HTERT RPE-1 (cell line): ENCODE results near the gene DNAL1.
"Not testable (repeated sequence)": the region's sequence is repeated elsewhere in the genome, so short reads cannot be mapped to it uniquely, and the experiment has no call there.

ENCODE experiments used
- in situ Hi-C: fragments of 300-500 bp; cut with MboI; formaldehyde crosslinking; loops from 4 replicates; pipeline ENCODE4 v1.14.3; 2020; ENCODE audit warnings: low sequenced_read_pairs

Gene DNAL1

DNA sequence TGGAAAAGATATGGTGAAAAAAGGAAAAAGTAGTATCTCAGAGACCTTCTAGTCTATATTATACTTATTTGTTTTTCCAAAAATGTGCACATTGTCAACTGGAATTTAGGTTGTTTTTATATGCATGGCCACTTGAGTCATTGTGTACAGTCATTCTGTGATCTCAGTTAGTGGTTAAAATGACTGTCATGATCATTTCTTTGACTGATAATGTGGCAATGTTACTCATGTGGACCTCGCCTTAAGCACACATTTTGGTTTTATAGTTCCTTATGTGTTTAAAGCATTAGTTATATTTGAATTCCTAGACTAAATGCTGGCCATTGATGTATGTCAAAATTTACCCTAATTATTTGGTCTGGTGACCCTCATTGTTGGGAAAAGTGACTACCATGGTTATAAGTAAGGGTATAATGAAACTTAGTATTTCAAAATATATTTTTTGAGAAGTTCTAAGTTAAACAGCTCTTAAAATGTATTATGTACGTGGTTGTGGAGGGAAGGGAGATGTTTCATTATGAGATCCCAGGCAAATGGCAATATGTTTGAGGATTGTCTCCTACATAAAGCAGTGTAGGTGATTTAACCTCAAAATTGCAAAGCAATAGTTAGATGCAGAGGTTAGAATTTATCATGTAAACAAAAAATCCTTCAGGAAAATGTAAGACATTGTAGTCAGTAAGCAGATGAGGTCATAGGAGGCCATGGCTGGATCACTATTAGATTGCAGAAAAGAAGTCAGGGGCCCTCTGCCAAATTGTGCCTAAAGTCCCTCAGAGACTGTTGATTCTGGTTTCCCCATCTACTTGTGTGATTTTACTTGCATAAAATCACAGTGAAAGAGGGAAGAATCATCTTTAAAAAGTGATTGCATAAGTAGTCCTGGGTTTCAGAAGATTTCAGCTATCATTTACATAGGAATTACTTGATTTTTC, 51.9 kb downstream of the DNAL1 start:
- in situ Hi-C loops, result no loop called here

DNA sequence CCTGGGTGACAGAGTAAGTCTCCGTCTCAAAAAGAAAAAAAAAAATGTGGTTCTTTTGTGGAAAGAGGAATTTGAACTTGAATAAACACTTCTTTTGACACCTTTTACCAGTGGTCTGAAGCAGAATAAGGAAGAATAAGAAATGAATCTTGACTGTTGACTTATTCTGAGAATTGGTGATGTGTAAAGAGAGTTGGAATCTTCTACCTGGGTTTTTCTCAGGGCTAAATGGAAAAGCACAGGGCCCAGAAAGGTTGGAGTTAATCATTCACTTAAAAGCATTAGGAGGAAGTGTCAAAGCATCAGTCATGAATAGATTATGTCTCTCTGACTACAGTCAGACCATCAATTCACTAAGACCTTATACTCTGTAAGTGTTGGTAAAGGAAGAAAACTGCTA, 55.5 kb downstream of the DNAL1 start:
- in situ Hi-C loops, result no loop called here

DNA sequence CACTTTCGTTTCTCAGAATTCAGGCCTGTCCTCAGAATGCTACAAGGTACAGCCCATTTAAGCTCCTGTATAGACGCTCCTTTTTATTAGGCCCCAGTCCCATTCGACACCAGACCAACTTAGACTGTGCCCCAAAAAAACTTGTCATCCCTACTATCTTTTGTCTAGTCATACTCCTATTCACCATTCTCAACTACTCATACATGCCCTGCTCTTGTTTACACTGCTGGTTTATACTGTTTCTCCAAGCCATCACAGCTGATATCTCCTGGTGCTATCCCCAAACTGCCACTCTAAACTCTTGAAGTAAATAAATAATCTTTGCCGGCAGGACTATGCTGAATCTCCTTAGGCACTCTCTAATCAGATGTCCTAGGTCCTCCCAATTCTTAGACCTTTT, 63.3 kb downstream of the DNAL1 start:
- in situ Hi-C loops, result not testable (repeated sequence)

DNA sequence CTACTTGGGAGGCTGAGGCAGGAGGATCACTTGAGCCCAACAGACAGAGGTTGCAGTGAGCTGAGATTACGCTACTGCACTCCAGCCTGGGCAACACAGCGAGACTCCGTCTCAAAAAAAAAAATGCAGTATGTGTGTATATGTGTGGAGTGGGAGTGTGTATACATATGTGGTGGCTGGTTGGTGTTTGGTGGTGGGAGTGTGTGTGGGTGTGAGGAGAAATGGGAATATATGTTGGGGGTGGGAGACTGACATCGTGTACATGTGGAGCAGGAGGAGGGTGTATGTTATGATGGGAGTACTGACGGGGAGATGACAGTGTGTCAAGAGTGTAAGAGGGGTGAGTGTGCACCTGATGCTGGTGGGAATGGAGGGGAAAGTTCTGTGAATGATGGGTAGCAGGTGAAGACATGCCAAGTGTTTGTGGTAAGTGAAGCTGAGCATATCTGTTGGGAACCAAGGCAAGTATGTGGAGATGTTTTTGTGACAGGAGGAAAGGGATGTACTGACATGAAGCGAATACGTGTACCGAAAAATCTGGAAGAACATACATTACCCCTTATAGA, 65.2 kb downstream of the DNAL1 start:
- in situ Hi-C loops, result no loop called here

DNA sequence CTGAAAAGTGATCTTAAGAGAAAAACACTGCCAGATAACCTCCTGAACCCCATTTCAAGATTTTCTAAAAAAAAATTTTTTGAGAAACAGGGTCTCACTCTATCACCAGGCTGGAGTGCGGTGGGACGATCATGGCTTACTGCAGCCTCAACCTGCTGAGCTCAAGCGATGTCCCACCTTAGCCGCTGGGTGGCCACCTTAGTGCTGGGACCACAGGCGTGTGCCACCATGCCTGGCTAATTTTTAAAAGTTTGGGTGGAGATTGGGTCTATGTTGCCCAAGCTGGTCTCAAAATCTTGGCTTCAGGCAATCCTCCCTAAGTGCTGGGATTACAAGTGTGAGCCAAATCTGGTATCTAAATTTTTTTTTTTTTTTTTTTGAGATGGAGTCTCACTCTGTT, 66.0 kb downstream of the DNAL1 start:
- in situ Hi-C loops, result no loop called here

DNA sequence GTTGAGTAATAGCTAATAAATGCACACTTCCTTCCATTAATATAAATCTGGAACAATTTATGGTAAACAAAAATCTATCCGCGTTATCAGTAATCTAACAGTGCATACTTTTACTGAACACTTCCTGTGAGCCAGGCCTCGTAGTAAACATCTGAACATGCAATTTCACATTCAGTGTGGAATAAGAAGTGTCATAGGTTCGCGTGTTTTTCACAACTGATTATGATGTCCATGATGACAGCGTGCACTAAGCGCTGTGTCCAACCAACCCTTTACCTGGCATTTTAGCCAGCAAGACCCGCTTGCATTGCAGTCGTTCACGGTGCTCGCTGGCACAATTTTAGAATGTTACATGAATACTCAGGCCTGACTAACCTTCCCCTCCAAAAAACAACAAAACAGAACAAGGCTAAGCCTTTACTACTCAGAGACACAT, 67.3 kb downstream of the DNAL1 start:
- in situ Hi-C loops, result no loop called here

DNA sequence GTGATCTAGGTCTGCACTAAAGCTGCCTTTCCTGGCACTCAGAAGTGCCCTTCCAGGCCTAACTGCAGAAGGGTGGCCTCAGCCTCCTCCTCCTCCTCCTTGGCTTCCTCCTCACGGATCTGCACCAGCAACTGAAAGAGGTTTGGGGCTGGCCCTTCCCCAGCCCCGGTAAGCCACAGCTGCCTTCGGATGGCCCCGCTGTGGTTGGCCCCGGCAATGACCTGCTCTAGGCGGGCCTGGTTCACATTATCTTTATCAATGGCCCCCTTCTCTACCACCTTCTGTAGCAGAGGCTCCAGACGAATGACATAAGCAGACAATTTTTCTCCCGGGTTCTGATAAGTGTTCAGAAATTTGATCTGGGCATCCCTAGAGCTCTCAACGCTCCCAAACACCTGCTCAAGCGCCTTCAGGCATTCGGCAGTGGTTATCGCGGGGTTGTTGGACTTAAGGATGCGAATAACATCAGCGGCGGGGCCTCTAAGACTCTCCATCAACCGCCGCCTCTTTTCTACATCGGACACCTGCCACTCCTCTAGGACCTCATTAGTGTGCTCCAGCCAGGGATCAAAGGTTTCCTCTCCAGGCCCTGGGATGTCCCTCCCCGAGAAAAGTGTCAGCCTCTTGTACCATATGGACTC, 67.9 kb downstream of the DNAL1 start:
- in situ Hi-C loops, result no loop called here

DNA sequence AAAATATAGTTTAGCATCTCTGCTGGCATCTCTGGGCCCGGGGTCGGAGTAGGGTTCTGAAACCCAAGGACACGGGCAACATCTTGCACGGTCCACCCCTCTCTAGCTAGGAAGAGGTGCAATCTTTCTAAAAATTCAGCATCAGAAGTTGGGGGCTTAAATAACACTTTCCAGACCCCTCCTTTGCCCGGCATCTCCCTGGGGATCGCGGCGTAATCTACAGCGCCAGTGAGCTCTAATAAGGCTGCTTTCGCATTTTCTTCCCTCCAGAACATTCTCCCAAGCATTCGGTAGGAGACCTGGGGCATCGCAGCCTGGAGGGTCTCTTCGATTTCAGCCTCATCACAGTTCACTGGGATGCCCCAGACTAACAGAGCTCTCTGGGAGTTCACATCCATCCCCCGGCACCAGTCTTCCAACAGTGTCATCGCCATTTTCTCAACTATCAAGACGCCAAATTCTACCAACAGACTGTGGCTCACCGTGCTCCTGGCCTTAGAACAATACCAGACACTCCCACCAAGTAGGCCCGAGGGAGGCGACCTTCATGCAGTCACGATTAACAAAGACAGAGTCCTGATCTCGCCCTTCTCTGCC, 68.5 kb downstream of the DNAL1 start:
- in situ Hi-C loops, result no loop called here

DNA sequence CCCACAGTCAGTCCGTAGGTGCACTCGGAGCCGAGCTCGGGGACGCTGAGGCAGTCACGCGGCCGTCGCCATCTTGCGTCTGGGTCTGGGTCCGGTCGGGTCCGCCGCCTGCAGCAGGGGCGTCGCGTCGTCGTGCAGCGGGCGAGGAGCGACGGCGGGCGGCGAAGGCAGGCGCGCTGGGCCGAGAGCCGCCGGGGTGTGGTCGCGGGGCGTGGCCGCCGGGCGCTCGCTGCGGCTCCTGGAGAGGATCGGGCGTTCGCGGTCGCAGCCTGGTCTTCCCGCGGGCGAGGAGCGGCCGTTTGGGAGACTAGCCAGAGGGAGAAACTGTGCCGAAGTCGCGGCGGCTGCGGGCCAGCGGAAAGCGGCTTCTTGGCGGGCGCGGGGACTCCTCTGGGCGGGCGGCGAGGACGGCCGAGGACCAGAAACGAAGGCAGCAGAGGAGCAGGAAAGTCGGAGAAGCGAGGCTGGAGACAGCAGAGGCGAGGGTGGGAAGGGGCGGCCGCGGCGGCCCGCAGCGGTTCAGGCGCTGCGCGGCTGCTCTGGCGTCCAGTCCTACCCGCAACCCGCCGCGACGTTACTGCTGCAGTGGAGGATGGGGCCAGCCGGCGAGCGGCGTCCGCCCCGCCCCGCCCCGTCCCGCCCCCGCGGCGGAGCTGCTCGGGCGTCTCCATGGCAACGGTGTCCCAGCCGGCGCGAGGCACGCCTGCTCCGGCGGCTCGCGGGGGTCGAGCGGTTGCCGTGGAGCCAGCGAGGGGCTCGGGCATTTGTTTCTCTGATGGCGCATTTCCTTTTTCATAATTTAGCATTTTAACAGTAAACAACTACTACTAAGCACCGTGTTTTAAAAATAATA, 69.2 kb downstream of the DNAL1 start, which contains the start of gene PNMA1:
Gene PNMA1 (minus strand): TSS at position 582 of the 853 bp plus-strand sequence. CDS start 745 bp downstream, outside the sequence.
- in situ Hi-C loops, result no loop called here

DNA sequence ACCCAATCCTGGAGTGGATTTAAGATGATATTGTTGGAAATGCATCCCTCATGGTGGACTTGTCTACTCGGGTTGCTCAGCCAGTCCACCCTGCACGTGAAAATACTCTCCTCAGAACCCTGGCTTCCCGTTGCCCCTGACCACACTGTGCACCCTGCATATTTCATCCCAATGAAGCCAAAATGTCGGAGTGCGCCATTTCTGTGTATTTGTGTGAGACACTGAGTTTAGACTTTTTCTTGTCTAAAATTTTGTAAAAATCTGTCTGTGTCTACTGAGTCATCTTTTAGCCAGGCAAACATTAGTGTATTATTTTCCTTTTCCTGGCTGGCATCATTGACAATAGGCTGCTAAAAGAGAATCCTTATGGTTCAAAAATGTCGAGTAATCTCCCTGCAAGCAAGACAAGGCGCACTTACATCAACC, 69.9 kb downstream of the DNAL1 start:
- in situ Hi-C loops, result no loop called here

DNA sequence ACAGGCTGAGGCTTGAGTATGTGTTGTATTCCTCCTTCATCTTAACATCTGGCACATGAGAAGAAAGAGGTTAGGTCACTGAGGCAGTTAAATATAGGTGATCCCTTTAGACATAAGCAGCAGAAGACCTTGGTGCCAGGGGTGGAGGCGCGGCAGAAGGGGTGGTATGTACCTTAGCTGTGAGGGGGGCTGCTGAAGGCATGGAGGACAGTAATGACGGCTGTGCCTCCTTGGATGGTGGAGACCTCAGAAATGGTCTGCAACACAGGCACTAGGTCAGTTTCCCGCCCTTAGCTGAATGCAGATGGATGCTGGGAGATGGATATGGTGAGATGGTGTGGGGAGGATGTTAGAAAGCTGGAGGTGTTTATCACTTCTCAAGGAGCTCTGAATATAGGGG, 70.9 kb downstream of the DNAL1 start:
- in situ Hi-C loops, result no loop called here

DNA sequence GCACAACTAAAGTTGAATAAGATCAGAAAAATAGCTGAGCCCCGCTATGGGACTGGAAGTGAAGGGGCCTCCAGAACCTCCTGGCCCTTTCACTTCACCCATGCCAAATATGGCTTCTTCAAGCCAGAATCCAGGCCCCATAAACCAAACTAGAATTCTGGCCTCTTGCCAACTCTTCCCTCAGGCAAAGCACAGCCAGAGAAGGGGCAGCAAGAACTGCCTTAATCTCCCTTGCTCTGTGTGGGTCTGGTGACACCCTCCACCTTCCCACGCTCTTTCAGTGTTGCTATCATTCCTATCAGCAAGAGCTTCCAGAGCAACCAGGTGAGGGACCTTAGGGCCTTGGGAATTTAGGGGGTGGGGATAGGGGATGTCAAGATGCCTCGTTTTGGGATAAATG, 72.5 kb downstream of the DNAL1 start:
- in situ Hi-C loops, result no loop called here

DNA sequence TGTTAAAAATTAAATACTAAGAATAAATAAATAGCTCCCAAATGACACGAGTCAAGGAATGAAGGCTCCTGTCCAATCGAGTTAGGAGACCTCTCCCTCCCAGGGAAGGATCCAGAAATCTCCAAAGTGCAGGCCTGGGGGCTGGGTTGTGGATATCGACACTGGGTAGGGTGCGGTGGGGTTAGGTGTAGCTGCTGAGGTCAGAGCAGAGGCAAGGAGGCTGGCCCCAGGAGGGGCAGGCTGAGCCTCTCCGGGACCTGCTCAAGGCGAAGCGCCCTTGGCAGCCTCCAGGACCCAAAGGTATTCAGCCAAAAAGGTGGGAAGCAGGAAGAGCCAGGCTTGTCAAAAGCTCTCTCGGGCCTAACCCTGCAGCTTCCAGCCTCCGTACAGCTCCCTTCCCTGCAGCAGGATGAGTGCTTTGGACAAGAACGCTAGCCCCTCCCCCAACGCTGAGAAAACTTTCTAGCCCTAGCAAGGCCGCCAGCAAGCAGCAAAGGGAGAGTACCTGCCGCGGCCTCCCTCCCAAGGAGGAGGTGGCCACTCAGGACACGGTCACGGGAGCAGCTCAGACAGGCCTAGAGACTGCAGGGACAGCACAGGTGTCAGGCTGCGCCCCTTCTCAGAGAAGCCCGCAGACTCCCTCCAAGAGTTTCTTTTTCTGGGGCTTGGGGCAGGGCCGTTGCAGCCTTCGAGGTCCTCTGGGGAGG, 73.1 kb downstream of the DNAL1 start:
- in situ Hi-C loops, result no loop called here

DNA sequence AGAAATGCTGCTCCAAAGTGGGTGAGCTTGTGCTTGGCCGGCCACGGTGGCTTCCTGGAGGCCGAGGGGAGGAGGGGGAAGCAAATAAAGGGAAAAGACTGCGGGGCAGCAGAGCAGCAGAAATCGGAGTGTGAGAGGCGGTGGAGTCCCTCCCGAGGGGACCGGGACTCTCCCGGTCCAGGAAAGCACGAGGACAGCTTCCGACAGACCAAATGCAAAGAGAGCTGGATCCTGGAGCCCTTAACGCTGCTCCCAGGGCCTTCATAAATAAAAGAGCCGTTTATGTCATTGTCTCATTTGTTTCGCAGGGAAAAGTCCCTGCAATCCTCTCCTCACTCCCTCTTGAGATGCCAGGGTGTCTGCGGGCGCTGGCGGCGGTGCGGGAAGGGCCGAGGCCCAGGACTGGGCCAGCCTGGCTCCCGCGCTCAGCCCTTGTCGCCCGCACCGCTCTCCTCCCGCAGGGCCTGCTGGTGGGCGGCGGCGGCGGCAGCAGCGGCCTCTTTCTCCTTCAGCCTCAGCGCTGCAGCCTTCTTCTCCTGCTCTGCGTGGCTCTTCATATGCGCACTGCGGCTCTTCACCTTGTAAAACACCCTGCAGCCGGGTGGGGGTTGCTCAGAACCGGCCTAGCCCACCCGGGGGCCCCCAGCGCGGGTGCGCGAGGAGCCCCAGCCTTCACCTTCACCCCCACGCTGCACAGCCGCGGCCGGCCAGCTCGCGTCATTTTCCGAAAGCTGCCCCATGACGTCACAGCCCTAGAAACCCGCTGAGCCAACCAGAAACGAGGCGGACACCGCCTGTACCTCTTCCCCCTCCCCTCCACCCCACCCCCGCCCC, 73.8 kb downstream of the DNAL1 start:
- in situ Hi-C loops, result no loop called here

DNA sequence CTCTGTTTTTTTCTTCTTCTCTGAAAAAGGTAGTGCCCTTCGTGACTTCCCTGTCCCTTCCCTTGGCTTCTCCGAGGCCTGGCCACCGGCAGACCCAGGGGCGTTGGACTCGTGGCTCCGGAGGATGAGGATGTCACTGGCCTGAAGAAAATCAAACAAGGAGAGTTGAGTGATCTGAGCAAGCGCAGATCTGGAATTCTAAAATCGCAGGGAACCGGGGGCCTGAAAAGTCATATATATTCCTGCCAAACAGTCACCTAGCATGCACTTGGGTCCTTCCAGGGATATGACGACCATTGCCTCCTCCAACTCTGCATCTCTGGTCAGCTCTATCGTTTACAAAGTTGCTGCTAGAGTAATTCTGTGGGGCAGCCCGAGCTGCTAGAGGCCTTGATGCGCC, 74.6 kb downstream of the DNAL1 start:
- in situ Hi-C loops, result no loop called here

DNA sequence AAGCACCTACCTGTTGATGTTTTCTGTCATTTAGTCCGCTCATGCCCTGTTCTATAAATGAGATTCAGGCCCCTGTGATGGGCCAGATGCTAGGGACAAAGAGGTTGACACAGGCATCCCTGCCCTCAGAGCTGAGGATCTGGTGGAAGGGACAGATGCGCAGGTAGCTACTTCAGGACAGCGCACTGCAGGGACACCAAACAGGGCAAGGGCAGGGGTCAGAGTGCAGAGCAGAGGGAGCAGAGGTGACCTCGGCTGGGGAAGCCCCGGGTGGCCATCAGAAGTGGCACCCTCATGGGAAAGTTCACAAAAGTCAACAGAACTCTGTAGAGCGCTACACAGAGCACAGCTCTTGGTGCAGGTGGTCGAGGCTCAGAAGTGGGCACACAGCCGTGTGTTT, 75.0 kb downstream of the DNAL1 start:
- in situ Hi-C loops, result no loop called here

DNA sequence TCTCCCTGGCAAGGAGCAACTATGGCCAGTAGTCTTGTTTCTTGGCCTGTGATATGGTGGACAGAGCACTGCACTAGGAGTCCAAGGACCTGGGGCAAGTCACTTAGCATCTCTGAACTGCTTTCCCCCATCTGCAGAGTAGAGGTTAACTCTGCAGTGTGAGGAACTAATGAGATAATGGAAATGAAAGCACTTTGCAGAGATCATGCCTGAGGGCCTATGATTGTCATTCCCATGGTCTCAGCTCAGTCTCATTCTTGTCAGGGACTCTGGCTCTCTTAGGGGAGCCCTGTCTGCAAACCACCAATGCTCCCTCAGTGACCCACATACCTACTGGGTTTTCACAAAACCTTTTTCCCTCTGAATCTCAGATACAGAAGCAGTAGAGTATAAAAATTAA, 75.8 kb downstream of the DNAL1 start:
- in situ Hi-C loops, result no loop called here

DNA sequence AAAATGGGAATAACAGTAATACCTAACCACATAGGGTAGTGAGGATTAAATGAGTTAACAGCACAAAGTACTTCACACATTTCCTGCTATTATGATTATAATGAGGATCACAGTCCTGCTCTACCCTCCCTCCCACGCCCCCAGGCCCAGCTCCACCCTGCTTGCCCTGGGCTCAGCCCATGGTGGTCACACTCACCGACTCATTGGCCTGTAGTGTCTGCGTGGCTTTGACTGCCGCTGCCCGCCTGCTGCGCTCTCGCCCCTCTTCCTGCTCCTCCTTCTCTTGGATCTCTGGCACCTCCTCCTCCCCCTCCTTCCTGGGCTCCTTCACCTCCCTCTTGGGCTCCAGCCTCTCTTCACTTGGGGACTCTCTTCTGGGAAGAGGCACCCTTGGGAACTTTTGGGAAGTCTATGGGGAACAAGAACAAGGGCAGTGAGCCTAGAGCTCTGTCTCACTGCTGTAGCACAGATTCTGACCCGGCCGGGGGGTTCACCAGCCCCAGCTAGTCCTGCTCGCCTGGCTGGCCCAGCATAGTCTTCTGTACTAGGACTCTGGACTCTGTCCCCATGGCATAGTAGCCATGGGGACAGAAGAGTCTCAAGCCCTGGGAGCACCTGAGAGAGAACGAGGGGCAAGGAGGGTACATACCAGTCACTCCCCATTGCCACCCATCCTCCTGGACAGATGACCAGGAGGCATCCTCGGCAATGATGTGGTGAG, 76.5 kb downstream of the DNAL1 start:
- in situ Hi-C loops, result no loop called here
